Activated CD4-positive, alpha-beta T cell treated with anti-CD3 and anti-CD28 coated beads, Interleukin-2, amount 50 U/mL, for 24 hours (primary cell): ENCODE data around the gene TAOK3.
"Not testable (repeated sequence)": the region's sequence is repeated elsewhere in the genome, so short reads cannot be mapped to it uniquely, and the experiment has no call there.

Experiments
- DNase-seq, 2 donors: peaks; one replicate each; pipeline ENCODE4 v3.0.0-alpha.2; 2020; ENCODE audit warnings: low read depth in 1 of 2, low spot score in 1 of 2

TAOK3 gene

DNA sequence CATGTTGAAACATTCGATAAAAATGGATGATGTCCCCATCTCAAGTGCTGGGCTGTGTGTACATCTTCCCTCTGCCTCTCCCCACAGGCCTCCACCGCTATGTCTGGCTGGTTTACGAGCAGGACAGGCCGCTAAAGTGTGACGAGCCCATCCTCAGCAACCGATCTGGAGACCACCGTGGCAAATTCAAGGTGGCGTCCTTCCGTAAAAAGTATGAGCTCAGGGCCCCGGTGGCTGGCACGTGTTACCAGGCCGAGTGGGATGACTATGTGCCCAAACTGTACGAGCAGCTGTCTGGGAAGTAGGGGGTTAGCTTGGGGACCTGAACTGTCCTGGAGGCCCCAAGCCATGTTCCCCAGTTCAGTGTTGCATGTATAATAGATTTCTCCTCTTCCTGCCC is 228.2 kb downstream of the TAOK3 start:
- no peak for DNase-seq

DNA sequence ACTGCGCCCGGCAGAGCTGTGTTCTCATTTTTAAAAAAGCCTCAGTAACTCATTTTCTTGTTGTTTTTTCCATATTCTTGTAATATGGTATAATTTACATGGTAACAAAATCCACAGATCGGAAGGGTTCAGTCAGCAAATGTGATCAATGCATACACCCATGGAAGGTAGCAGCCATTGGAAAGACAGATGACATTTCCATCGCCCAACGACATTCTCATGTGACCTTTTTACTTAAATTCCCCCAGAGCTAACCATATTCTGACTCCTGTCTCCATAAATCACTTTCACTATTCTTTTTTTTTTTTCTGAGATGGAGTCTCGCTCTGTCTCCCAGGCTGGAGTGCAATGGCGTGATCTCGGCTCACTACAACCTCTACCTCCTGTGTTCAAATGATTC is 231.9 kb downstream of the TAOK3 start:
- DNase-seq = no peak

DNA sequence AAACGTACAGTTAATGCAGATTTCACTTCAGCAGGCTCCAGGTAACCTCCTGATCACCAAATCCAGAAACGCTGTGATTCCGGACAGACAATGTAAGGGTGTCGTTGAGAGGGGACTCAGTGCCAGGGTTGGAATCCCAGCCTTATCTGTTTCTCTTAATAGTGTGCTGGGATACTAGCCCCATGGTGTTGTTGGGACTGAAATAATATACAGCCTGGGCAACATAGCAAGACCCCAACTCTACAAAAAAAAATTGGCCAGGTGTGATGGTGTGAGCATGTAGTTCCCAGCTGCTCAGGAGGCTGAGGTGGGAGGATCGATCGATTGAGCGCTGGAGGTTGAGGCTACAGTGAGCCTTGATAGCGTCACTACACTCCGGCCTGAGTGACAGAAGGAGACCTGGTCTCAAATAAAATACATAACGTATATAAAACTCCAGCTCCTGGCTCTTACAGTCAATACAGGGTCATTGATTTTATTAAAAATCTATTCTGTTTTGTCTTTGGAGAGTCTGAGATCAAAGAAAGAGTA is 235.5 kb downstream of the TAOK3 start:
- DNase-seq = no peak

DNA sequence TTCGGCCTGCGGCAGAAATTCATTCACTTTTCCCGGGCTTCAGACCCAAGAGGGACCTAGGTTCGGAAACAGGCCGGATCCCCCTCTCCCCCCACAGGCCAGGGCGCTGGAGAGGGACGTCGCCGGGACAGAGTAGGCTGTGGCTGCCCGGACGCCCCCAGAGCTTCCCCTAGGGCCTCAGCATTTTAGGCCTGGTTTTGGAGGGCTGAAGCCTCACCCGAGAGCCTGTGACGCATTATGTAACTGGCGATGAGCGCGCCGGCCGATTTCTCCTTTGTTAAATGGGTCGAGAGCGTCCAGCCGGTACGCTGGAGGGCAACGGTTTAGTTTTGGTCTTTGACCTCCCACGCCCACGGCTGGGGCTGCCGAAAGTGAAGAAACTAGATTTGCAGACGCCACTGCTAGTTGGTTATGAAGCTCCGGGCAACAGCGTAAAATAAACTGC is 236.1 kb downstream of the TAOK3 start:
- DNase-seq = peak; percentile 10 to 23

DNA sequence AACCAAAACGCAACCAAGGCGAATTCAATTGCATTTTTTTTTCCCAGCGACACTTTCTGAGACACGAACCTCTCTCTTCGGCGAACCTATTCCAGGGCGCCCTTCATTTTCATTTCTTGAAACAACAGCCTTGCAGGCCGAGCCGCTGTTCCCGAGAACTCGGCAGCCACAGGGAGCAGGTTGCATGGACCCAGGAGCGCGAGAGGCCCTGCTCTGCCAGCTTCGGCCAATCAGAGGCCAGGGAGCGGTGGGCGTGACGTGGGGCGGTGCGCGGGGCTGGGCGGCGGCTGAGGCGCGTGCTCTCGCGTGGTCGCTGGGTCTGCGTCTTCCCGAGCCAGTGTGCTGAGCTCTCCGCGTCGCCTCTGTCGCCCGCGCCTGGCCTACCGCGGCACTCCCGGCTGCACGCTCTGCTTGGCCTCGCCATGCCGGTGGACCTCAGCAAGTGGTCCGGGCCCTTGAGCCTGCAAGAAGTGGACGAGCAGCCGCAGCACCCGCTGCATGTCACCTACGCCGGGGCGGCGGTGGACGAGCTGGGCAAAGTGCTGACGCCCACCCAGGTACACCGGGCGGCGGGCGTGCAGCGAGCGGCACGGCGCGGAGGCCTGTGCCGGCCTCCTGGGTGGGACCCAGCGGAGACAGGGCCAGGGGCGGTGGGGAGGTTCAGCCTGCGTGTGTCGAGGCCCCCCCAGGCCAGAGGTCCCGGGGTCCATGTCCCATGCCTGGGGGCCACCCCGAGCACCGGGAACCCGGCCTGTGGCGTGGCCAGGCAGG is 236.7 kb downstream of the TAOK3 start, which contains the start of gene PEBP1:
PEBP1 (plus strand) TSS at position 337 of the 771 bp plus-strand sequence; CDS start at position 423, 86 bp downstream.
- DNase-seq = peak; percentile 85 to 91

DNA sequence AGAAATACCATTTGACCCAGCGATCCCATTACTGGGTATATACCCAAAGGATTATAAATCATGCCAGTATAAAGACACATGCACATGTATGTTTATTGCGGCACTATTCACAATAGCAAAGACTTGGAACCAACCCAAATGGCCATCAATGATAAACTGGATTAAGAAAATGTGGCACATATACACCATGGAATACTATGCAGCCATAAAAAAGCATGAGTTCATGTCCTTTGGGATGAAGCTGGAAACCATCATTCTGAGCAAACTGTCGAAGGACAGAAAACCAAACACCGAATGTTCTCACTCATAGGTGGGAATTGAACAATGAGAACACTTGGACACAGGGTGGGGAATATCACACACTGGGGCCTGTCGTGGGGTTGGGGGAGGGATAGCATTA is 243.3 kb downstream of the TAOK3 start:
- DNase-seq = not testable (repeated sequence)

DNA sequence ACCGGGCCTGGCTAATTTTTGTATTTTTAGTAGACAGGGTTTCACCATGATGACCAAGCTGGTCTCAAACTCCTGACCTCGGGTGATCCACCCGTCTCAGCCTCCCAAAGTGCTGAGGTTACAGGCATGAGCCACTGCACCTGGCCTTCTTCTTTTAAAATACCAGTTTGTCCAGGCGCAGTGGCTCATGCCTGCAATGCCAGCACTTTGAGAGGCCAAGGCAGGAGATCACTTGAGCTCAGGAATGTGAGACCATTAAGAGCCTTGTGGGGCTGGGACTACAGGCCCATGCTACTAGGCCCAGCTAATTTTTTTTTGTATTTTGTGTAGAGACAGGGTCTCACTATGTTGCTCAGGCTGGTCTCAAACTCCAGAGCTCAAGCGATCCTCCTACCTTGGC is 244.8 kb downstream of the TAOK3 start:
- DNase-seq = no peak

DNA sequence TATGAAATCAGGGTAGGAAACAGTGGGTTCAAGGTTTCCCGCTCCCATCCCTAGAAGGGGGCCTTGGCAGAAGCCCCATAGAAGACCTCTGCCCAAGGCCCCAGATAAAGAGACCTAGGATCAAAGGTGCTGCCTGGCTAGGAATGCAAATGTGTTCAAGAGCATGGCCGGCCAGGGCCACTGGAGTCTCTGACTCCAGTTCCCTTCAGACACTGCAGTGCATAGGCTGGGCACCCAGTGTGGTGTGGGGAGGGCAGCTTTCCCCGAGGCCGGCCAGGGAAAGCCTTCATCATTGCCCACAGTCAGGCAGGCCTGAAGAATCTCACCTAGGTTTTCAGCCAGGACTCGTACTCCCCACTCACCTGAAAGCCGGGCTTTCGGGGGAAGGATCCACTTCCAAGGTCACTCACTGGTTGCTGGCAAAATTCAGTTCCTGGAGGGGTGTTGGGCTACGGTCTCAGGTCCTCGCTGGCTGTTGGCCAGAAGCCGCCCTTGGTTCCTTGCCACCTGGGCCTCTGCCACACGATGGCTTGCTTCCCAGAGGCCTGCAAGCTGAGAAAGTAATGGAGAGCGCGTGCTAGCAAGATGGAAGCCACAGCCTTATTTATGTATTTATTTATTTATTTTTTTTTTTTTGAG is 246.5 kb downstream of the TAOK3 start:
- no peak for DNase-seq

DNA sequence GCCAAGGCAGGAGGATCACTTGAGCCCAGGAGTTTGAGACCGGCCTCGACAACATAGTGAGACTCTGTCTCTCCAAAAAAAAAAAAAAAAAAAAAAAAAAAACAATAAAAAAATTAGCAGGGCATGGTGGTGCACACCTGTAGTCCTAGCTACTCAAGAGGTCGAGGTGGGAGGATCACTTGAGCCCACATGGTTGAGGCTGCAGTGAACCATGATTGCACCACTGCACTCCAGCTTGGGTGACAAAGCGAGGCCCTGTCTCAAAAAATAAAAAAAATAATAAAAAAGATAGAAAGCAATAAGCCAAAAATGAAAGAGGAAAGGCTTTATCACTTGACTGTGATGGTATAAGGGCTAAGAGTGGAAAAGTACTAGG is 247.0 kb downstream of the TAOK3 start:
- no peak for DNase-seq

DNA sequence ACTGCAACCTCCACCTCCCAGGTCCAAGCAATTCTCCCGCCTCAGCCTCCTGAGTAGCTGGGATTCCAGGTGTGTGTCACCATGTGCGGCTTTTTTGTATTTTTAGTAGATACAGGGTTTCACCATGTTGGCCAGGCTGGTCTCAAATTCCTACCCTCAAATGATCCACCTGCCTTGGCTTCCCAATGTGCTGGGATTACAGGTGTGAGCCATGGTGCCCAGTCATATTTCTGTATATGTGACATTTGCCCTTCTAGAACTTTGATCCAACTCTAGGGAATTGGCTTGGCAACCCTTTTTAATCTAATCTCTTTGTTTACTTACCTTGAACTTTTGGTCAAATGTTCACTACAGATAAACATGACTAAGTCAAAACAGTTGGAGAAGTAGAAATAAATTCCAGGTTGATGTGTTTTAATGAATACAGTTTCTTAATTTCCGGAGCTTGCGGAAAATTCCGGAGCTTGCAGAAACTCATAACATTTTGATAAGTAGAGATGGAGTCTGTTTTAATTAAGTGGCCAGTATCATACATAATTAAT is 248.3 kb downstream of the TAOK3 start:
- DNase-seq = no peak

DNA sequence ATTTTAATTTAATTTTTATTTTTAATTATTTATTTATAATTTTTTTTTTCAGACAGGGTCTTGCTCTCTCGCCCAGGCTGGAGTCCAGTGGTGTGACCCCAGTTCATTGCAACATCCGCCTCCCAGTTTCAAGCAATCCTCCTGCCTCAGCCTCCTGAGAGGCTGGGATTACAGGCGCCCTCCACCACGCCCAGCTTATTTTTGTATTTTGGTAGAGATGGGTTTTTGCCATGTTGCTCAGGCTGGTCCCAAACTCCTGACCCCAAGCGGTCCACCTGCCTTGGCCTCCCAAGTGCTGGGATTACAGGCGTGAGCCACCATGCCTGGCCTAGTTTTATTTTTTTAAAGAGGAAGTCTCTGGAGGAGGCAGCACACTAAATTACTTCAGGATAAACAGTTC is 250.4 kb downstream of the TAOK3 start:
- no peak for DNase-seq

DNA sequence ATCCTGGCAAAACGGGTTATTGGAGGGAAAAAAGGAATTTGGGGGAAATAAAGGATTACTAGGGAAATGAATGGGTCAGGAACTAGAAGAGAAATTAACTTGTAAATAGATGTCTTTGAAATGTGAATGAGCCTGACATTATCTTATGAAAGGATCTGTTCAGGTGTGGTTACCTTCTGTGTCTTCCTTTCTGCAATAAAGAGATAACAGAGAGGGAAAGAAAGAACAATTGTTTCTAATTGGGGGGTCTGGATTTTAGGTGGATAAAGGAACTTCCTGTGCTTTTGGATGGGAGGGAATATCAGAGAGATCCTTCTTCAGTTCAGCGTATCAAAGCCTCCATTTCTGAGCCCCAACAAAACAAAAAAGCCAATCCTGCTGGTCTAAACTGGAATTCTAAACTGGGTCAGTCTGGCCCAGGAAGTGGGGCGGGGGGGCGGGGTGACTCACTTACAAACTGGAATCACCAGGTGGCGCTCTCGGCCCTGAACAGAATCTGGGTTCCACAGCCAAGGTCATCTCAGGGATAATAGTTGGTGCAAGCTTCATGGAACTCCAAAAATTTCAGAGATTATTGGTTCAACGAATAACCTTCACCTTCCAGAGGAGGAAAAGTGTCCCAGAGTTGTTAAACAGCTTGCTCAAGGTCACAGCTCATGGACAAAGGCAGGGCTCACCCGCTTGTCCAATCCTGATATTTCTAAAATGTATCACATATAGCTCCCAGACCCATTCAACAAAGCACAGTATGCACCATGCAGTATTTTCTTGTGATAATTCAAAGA is 251.9 kb downstream of the TAOK3 start:
- peak; percentile 31 to 37 for DNase-seq

DNA sequence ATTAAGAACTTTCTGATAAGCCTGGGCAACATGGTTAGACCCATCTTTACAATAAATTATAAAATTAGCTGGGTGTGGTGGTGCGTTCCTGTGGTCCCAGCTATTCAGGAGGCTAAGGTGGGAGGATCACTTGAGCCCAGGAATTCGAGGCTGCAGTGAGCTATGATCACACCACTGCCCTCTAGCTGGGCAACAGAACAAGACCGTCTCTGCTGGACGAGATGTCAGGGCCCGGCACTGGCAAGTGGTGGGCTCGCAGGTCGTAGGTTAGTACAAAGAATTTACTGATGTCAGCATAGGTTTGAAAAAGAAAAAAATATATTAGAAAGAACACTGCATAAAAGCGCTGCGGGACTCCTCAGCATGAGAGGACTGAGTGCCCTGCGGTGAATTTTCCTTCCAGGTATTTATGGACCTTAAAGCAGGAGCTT is 253.2 kb downstream of the TAOK3 start:
- DNase-seq = no peak

DNA sequence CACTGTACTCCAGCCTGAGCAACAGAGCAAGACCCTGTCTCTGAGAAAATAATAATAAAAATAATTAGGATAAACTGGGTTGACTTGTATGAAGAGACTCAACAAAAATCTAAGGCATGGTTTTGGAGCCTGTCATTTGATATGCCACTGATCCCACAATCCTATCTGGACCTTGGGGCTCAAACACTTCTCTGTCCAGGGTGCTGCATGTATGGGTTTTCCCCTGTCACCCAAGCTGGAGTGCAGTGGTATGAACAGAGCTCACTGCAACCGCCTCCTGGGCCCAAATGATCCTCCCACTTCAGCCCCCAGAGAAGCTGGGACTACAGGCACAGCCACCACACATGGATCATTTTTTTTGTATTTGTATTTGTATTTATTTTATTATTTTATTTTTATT is 263.6 kb downstream of the TAOK3 start:
- DNase-seq = no peak

DNA sequence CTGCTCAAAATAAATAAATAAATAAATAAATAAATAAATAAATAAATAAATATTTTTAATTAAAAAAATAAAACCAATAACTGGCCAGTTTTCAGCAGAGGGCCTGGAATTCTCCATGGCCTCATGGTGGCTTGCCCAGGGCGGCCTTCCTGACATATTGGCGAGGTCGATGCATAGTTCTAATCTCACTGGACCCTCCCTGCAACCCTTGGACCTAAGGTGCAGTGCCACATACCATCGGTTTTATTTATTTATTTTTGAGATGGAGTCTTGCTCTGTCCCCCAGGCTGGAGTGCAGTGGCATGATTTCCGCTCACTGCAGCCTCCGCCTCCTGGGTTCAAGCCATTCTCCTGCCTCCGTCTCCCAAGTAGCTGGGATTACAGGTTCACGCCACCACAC is 265.0 kb downstream of the TAOK3 start:
- DNase-seq = no peak

DNA sequence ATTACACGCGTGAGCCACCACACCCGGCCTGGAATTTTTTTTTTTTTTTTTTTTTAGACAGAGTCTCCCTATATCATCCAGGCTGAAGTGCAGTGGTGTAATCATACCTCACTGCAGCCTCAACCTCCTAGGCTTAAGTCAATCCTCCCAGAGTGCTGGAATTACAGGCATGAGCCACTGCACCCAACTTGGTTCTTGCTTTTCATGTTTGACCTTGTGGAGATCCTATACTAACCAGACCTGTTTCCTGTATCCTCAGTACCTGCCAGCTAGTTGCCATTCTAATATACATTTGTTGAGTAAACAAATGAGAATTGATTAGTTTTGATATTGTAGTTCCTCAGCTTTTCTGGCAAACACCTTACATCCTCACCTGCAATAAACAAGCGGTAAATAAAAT is 265.7 kb downstream of the TAOK3 start:
- no peak for DNase-seq

DNA sequence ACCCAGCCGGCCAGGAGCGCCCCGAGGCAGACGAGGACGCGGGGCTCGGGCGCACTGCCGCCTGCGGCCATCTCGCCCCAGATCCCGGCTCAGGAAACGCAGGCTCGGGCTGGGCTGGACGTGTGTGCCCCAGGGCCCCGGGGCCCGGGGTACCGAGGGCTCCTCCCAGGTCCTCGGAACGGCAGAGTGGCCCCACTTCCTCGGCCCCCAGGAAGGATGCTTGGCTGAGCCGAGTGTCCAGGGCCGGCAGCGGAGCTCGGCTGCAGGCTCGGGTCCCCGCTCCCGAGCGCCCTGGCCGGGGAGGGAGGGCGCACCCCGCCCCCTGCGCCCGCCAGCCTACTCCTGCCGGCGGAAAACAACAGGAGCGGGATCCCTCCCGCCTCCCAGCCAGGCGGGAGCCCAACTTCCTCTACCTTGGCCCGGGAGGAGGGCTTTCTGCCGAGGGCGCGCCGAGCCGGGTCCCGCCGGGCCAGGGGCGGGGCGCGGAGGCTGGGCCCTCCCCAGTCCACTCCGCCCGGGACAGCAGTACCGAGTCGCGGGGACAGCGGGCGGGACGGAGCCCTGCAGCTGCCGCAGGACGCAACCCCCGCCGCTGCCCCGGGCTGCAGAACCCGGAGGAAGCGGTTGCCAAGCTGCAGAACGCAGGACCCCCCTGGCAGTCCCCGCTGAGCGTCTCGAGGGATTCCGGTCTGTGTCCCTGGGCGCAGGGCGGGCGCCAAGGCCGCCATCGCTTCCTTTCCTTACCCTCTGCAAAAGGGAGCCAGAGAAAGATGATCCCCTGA is 268.9 kb downstream of the TAOK3 start, which contains the start of gene VSIG10:
VSIG10 (minus strand) TSS at position 411 of the 782 bp plus-strand sequence; CDS start at position 71, 340 bp downstream.
- DNase-seq = peak in 1 of 2 donors; percentile 3

DNA sequence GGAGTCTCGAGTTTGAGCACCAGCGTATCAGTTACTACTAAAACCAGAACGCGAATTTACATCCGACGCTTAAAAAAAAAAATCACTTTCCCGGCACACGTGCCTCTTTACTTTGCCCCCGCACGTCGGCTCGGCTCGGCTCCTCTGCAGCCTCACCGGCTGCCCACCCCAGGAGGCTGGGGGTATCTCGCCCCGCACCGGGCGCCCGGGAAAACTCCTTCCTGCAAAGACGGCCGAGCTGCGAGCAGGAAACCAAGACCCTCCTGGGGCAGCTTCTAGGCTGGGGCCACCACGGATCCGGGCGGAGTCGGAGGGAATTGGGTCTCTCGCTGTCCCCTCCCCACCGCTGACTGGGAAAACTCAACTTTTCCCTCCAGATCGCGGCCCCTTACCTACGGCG is 269.5 kb downstream of the TAOK3 start:
- peak in 1 of 2 donors; percentile 1 for DNase-seq

DNA sequence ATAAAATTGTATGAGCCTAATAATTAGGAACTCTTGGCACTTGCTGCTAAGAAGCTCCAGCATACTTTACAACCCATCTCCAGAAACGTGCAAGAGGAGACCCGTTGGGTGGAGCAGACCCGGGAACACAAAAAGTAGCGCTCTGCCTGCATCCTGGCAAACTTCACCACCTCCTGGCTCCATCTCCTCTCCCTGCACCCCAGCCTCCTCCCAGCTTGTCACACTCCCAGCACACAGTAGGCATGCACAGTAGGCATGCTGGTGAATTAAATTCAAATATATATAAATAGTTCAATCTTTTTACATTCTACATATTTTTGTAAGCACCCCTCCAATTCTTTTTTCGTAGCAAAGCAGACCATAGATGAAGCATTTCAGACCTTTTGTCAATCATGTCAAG is 270.1 kb downstream of the TAOK3 start:
- no peak for DNase-seq

DNA sequence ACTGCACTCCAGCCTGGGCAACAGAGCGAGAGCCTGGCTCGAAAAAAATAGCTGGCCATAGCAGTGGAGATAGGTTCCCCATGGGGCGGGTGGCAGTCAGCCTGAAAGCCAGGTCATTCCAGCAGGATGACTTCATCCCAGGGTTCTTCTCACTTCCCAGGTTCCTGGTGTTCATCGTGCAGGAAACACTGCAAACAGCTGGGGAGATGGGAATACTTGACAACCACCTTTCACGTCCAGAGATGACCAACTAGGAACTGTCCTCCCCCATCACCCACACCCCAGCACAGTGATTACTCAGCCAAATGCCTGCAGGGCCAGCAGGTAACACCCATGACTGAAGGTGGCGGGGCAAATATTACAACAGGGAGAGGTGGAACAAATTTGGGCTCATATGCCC is 270.6 kb downstream of the TAOK3 start:
- no peak for DNase-seq
